Gastrocnemius medialis (tissue), 4 donors: ENCODE data around the gene CORO6.

Experiments used
- CTCF ChIP-seq, 5 experiments: fragments of 450-650 bp in 3 of 5; fragments of 200-600 bp in 2 of 5; sonication (generic) in 2 of 5; IDR thresholded peaks in 4 of 5; conservative IDR thresholded peaks in 1 of 5; 1 replicate in 4 of 5; 2 replicates in 1 of 5; pipeline ENCODE4 v1.5.1; 2016 to 2019; ENCODE audit warnings: antibody characterized with exemption in 5 of 5, mild to moderate bottlenecking in 3 of 5, moderate library complexity in 3 of 5
- POLR2A ChIP-seq, 2 donors: fragments of 450-650 bp; IDR thresholded peaks; one replicate each; pipeline ENCODE4 v1.6.1; 2017; ENCODE audit warnings: antibody characterized with exemption in 2 of 2, mild to moderate bottlenecking in 2 of 2, moderate library complexity in 2 of 2

GRCh38 chr17:29573871-29574731 is 48.6 kb downstream of the CORO6 start:
- TF ChIP-seq CTCF (IDR thresholded peaks at IDR 0.05 in 4 of 5, conservative IDR thresholded peaks at IDR 0.05 in 1 of 5) (no peak), POLR2A (IDR thresholded peaks at IDR 0.05) (no peak)
